Mesenchymal stem cell (in vitro differentiated cells and primary cell): ENCODE results near the gene ARMS2.

ENCODE experiments used
- DNase-seq: peaks from one replicate; pipeline ENCODE4 v3.0.0-alpha.2; 2013
- H2AFZ ChIP-seq: one replicate; pipeline ENCODE4 v1.6.1; 2013; ENCODE audit warnings: low read depth, mild to moderate bottlenecking, control low read depth, inconsistent platforms, low read length, moderate library complexity
- H2AK5ac ChIP-seq: 2 replicates; pipeline ENCODE4 v1.6.1; 2013; ENCODE audit warnings: low read length, moderate library complexity, mild to moderate bottlenecking, inconsistent platforms; ENCODE audit not compliant: severe bottlenecking
- H2BK120ac ChIP-seq: one replicate; pipeline ENCODE4 v1.6.1; 2013; ENCODE audit warnings: low read depth, mild to moderate bottlenecking, inconsistent platforms, low read length, moderate library complexity
- H2BK12ac ChIP-seq, 2 experiments: one replicate each; pipeline ENCODE4 v1.6.1; 2013; ENCODE audit warnings: inconsistent platforms in 2 of 2, low read length in 2 of 2, mild to moderate bottlenecking in 2 of 2, moderate library complexity in 2 of 2, control low read depth in 1 of 2
- H2BK15ac ChIP-seq: one replicate; pipeline ENCODE4 v1.6.1; 2013; ENCODE audit warnings: mild to moderate bottlenecking, low read depth, inconsistent platforms; ENCODE audit not compliant: poor library complexity, severe bottlenecking
- H2BK5ac ChIP-seq: 2 replicates; pipeline ENCODE4 v1.6.1; 2013; ENCODE audit warnings: low read depth, mild to moderate bottlenecking, low read length, control low read depth, inconsistent platforms; ENCODE audit not compliant: poor library complexity, severe bottlenecking
- H3K14ac ChIP-seq, 2 experiments: one replicate each; pipeline ENCODE4 v1.6.1; 2013; ENCODE audit warnings: inconsistent platforms in 2 of 2, low read length in 2 of 2, control low read depth in 1 of 2, mild to moderate bottlenecking in 1 of 2, moderate library complexity in 1 of 2
- H3K18ac ChIP-seq, 2 experiments: one replicate each; pipeline ENCODE4 v1.6.1; 2013; ENCODE audit warnings: inconsistent platforms in 2 of 2, low read length in 2 of 2, control low read depth in 1 of 2, low read depth in 1 of 2, mild to moderate bottlenecking in 1 of 2
- H3K23ac ChIP-seq, 2 experiments: one replicate each; pipeline ENCODE4 v1.6.1; 2013; ENCODE audit warnings: inconsistent platforms in 2 of 2, low read length in 2 of 2, mild to moderate bottlenecking in 2 of 2, moderate library complexity in 2 of 2, control low read depth in 1 of 2
- H3K27ac ChIP-seq: 2 replicates; pipeline ENCODE4 v1.5.1; 2013; ENCODE audit warnings: mild to moderate bottlenecking, moderate library complexity, low read length, control low read depth, inconsistent platforms; ENCODE audit not compliant: poor library complexity, severe bottlenecking
- H3K27me3 ChIP-seq, 2 experiments: 2 replicates each; pipeline versions ENCODE4 v1.6.1 to v1.7.0; 2013; ENCODE audit warnings: low read length in 2 of 2, mild to moderate bottlenecking in 2 of 2, moderate library complexity in 2 of 2, control low read depth in 1 of 2, inconsistent platforms in 1 of 2; ENCODE audit not compliant: control insufficient read depth in 1 of 2, insufficient read depth in 1 of 2
- H3K36me3 ChIP-seq, 2 experiments: 2 replicates each; pipeline versions ENCODE4 v1.6.1 to v1.7.0; 2013; ENCODE audit warnings: low read length in 2 of 2, control low read depth in 1 of 2, inconsistent platforms in 1 of 2, low read depth in 1 of 2, mild to moderate bottlenecking in 1 of 2; ENCODE audit not compliant: insufficient read depth in 2 of 2, control insufficient read depth in 1 of 2
- H3K4ac ChIP-seq, 2 experiments: one replicate each; pipeline ENCODE4 v1.6.1; 2013; ENCODE audit warnings: inconsistent platforms in 2 of 2, low read length in 2 of 2, mild to moderate bottlenecking in 2 of 2, moderate library complexity in 2 of 2, control low read depth in 1 of 2, low read depth in 1 of 2
- H3K4me1 ChIP-seq: 2 replicates; pipeline ENCODE4 v1.6.1; 2013; ENCODE audit warnings: low read depth, low read length, control low read depth; ENCODE audit not compliant: control insufficient read depth, insufficient read depth
- H3K4me2 ChIP-seq: 2 replicates; pipeline ENCODE4 v1.6.1; 2013; ENCODE audit warnings: low read length, mild to moderate bottlenecking, inconsistent platforms; ENCODE audit not compliant: poor library complexity, severe bottlenecking
- H3K4me3 ChIP-seq, 2 experiments: 2 replicates each; pipeline versions ENCODE4 v1.5.1 to v1.7.0; 2013; ENCODE audit warnings: low read length in 2 of 2, mild to moderate bottlenecking in 2 of 2, control low read depth in 1 of 2, low read depth in 1 of 2; ENCODE audit not compliant: insufficient read depth in 1 of 2
- H3K79me1 ChIP-seq: replicated peaks from 2 replicates; pipeline ENCODE4 v1.6.1; 2013; ENCODE audit warnings: mild to moderate bottlenecking, control low read depth, low read length, inconsistent platforms; ENCODE audit not compliant: poor library complexity, severe bottlenecking
- H3K9ac ChIP-seq: 2 replicates; pipeline ENCODE4 v1.7.0; 2013; ENCODE audit warnings: mild to moderate bottlenecking, low read length, moderate library complexity
- H3K9me3 ChIP-seq: 2 replicates; pipeline ENCODE4 v1.7.0; 2013; ENCODE audit warnings: mild to moderate bottlenecking, low read length; ENCODE audit not compliant: control insufficient read depth
- H4K8ac ChIP-seq: one replicate; pipeline ENCODE4 v1.6.1; 2013; ENCODE audit warnings: inconsistent platforms, mild to moderate bottlenecking, low read length, moderate library complexity
- H4K91ac ChIP-seq: one replicate; pipeline ENCODE4 v1.6.1; 2013; ENCODE audit warnings: mild to moderate bottlenecking, low read length, inconsistent platforms
- WGBS: methylation state at CpG from one replicate; pipeline ENCODE4 v1.1.7; 2013; ENCODE audit warnings: mixed read lengths; 5-methylcytosine and 5-hydroxymethylcytosine counted together

The ARMS2 gene

DNA sequence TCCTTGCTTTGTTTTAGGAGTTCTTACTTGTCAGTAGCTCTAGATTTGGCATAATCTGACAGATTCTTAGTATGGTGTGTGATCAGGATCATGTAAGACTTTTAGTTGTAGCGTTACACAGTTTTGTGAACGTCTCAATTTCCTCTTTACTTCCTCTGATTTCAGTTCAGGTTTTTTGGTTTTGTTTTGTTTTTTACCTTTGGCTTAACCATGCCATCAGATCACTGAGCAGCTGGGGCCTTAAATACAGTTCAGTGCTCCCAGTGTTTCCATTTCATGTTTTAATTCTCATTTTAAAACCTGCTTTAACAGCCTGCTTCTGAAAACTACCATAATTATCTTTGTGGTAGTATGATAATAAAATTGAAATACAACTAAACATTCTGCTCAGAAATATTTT, 27.2 kb upstream of the ARMS2 start:
- Histone ChIP-seq H2AFZ (no peak overlapping the region), H2BK12ac (no peak overlapping the region), H2BK15ac (no peak overlapping the region), H3K9me3 (no peaks in the 10 kb centered on the region), H3K4me2 (no peak overlapping the region), H4K8ac (no peak overlapping the region), H2BK5ac (no peak overlapping the region), H3K4me1 (no peaks in the 10 kb centered on the region), H2AK5ac (no peak overlapping the region), H3K27ac (no peak overlapping the region), H3K9ac (no peak overlapping the region), H3K23ac (no peak overlapping the region), H3K27me3 (no peaks in the 10 kb centered on the region), H3K18ac (no peak overlapping the region), H3K36me3 (peaks cover 11 to 53% of the 10 kb centered on the region in 2 experiments), H3K4ac (no peak overlapping the region), H3K14ac (no peak overlapping the region), H3K4me3 (no peak overlapping the region), H2BK120ac (no peak overlapping the region), H3K79me1 (peaks cover 9% of the 10 kb centered on the region), H4K91ac (no peak overlapping the region)
- no peak for DNase-seq
- WGBS, result 93% methylated on average over 2 of the region's 2 CpGs

GRCh38 chr10:122435212-122435827, 19.1 kb upstream of the ARMS2 start:
- WGBS, result 80% methylated on average over 1 of the region's 3 CpGs
- no peaks in the 10 kb centered on the region for H3K4me1 ChIP-seq

GRCh38 chr10:122441961-122442360, 12.5 kb upstream of the ARMS2 start:
- H3K9ac ChIP-seq, result peak overlapping the region; percentile 65
- no peak overlapping the region for H3K23ac ChIP-seq
- H2AK5ac ChIP-seq, result no peak overlapping the region
- no peak overlapping the region for H3K4ac ChIP-seq
- no peak overlapping the region for H2AFZ ChIP-seq
- no peak overlapping the region for H3K14ac ChIP-seq
- H4K91ac ChIP-seq, result no peak overlapping the region
- no peak overlapping the region for H3K27ac ChIP-seq
- peaks cover 2% of the 10 kb centered on the region for H3K4me1 ChIP-seq
- no peak overlapping the region for H3K18ac ChIP-seq
- H2BK120ac ChIP-seq, result no peak overlapping the region
- no peaks in the 10 kb centered on the region for H3K9me3 ChIP-seq
- no peaks in the 10 kb centered on the region for H3K36me3 ChIP-seq
- WGBS, result 68% methylated on average over 6 of the region's 7 CpGs
- H2BK12ac ChIP-seq, result no peak overlapping the region
- H3K4me2 ChIP-seq, result no peak overlapping the region
- no peaks in the 10 kb centered on the region for H3K27me3 ChIP-seq
- H3K79me1 ChIP-seq, result no peaks in the 10 kb centered on the region
- no peak overlapping the region for H2BK5ac ChIP-seq
- no peak overlapping the region for H3K4me3 ChIP-seq
- peak; percentile 49 for DNase-seq
- H4K8ac ChIP-seq, result no peak overlapping the region
- H2BK15ac ChIP-seq, result no peak overlapping the region

More at GRCh38 chr10:122435212-122435827, 19.1 kb upstream of the ARMS2 start:
- Histone ChIP-seq H3K27me3 (no peaks in the 10 kb centered on the region), H3K18ac (no peak overlapping the region), H3K9me3 (no peaks in the 10 kb centered on the region), H4K8ac (no peak overlapping the region), H3K9ac (no peak overlapping the region), H3K4me3 (no peak overlapping the region), H3K4me2 (no peak overlapping the region), H3K27ac (no peak overlapping the region), H3K14ac (no peak overlapping the region), H2AFZ (no peak overlapping the region), H2BK12ac (no peak overlapping the region), H2AK5ac (no peak overlapping the region), H3K23ac (no peak overlapping the region), H2BK120ac (no peak overlapping the region), H4K91ac (no peak overlapping the region), H2BK5ac (no peak overlapping the region), H3K79me1 (peaks cover 2% of the 10 kb centered on the region), H3K4ac (no peak overlapping the region), H3K36me3 (peaks cover 0 to 4% of the 10 kb centered on the region in 2 experiments), H2BK15ac (no peak overlapping the region)
- DNase-seq, result peak; percentile 48

- Histone ChIP-seq H2BK120ac (no peak overlapping the region), H3K4ac (no peak overlapping the region), H2BK15ac (no peak overlapping the region), H3K18ac (no peak overlapping the region), H2AK5ac (no peak overlapping the region), H3K9me3 (no peaks in the 10 kb centered on the region), H3K4me2 (no peak overlapping the region), H4K8ac (no peak overlapping the region), H4K91ac (no peak overlapping the region), H3K79me1 (no peaks in the 10 kb centered on the region), H3K27me3 (no peaks in the 10 kb centered on the region), H3K27ac (no peak overlapping the region), H3K23ac (no peak overlapping the region), H2BK5ac (no peak overlapping the region), H3K14ac (no peak overlapping the region), H3K4me1 (peaks cover 4% of the 10 kb centered on the region), H2BK12ac (no peak overlapping the region), H3K36me3 (no peaks in the 10 kb centered on the region), H3K9ac (no peak overlapping the region), H3K4me3 (no peak overlapping the region), H2AFZ (no peak overlapping the region)
- DNase-seq, result no peak
- 80% methylated on average over 1 of the region's 1 CpG for WGBS
Measured at GRCh38 chr10:122445469-122445868, 9.0 kb upstream of the ARMS2 start.
